ENCODE data around the gene CATSPER1. TPM values are rescaled to one million over a fixed set of nuclear protein-coding genes. Genes with fewer than 3 reads are reported as not detected.

CATSPER1 gene
- total and polyA plus RNA-seq, 2 of the 13 experiments (the other 11 are each of a cell fraction or from before 2014, with no cell fraction given) = 0.17 TPM; not detected in 1

DNA sequence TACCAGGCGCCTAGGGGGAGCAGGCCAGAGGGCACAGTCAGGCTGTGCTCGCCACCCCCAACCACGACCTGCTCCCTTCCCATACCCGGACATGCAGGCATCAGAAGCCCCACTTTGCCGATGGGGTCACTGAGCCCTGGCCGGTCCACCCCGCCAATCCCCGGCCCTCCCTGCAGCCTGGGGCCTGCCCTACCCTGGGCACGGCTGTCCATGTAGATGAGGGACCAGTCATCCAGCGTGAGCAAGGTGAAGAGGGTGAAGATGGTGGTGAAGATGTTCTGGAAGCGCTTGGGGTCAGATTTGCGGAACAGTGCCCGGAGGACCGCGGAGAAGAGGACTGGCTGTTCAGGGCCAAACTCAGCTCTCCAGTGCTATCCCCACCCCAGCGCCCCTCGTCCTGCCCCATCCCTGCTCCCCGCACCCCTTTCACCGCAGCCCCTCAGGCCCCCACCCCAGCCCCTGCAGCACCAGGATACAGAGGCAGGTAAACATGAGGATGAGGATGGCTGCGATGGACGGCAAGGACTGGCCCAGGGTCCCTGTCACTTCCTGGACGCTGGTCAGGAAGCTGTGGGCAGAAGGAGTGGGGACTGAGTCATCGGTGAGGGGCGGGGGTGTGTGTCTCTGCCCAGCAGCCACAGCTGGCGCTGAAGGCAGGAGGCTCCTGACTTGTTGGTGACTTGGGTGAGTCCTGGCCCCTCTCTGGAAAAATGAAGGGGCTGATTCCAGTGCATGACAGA lies 5.5 kb downstream of the CATSPER1 start (continued):
- TF ChIP-seq, protein P1, sequence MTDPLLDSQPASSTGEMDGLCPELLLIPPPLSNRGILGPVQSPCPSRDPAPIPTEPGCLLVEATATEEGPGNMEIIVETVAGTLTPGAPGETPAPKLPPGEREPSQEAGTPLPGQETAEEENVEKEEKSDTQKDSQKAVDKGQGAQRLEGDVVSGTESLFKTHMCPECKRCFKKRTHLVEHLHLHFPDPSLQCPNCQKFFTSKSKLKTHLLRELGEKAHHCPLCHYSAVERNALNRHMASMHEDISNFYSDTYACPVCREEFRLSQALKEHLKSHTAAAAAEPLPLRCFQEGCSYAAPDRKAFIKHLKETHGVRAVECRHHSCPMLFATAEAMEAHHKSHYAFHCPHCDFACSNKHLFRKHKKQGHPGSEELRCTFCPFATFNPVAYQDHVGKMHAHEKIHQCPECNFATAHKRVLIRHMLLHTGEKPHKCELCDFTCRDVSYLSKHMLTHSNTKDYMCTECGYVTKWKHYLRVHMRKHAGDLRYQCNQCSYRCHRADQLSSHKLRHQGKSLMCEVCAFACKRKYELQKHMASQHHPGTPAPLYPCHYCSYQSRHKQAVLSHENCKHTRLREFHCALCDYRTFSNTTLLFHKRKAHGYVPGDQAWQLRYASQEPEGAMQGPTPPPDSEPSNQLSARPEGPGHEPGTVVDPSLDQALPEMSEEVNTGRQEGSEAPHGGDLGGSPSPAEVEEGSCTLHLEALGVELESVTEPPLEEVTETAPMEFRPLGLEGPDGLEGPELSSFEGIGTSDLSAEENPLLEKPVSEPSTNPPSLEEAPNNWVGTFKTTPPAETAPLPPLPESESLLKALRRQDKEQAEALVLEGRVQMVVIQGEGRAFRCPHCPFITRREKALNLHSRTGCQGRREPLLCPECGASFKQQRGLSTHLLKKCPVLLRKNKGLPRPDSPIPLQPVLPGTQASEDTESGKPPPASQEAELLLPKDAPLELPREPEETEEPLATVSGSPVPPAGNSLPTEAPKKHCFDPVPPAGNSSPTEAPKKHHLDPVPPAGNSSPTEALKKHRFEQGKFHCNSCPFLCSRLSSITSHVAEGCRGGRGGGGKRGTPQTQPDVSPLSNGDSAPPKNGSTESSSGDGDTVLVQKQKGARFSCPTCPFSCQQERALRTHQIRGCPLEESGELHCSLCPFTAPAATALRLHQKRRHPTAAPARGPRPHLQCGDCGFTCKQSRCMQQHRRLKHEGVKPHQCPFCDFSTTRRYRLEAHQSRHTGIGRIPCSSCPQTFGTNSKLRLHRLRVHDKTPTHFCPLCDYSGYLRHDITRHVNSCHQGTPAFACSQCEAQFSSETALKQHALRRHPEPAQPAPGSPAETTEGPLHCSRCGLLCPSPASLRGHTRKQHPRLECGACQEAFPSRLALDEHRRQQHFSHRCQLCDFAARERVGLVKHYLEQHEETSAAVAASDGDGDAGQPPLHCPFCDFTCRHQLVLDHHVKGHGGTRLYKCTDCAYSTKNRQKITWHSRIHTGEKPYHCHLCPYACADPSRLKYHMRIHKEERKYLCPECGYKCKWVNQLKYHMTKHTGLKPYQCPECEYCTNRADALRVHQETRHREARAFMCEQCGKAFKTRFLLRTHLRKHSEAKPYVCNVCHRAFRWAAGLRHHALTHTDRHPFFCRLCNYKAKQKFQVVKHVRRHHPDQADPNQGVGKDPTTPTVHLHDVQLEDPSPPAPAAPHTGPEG (CRISPR knock-in tag; IDR thresholded peaks at IDR 0.05) = no peak
- TF ChIP-seq ZBTB7B (CRISPR knock-in tag; IDR thresholded peaks at IDR 0.05) (no peak), ELF3 (CRISPR knock-in tag; IDR thresholded peaks at IDR 0.05) (peak; percentile 63; the same call in 1 of the 2 replicates), TCF7L2 (IDR thresholded peaks at IDR 0.05; ENCODE audit: low read depth, low read length) (no peak), FOSL2 (CRISPR knock-in tag; IDR thresholded peaks at IDR 0.05) (peak; percentile 92), SETDB1 (CRISPR knock-in tag; IDR thresholded peaks at IDR 0.05; ENCODE audit: borderline replicate concordance) (no peak), ZNF296 (CRISPR knock-in tag; conservative IDR thresholded peaks at IDR 0.05) (no peak), SP5 (CRISPR knock-in tag; IDR thresholded peaks at IDR 0.05; ENCODE audit: borderline replicate concordance, low read depth) (no peak), ZMYM3 (CRISPR knock-in tag; IDR thresholded peaks at IDR 0.05) (no peak)
- TF ChIP-seq, protein P2, sequence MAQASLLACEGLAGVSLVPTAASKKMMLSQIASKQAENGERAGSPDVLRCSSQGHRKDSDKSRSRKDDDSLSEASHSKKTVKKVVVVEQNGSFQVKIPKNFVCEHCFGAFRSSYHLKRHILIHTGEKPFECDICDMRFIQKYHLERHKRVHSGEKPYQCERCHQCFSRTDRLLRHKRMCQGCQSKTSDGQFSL (CRISPR knock-in tag; IDR thresholded peaks at IDR 0.05) = no peak
- TF ChIP-seq, protein P3, sequence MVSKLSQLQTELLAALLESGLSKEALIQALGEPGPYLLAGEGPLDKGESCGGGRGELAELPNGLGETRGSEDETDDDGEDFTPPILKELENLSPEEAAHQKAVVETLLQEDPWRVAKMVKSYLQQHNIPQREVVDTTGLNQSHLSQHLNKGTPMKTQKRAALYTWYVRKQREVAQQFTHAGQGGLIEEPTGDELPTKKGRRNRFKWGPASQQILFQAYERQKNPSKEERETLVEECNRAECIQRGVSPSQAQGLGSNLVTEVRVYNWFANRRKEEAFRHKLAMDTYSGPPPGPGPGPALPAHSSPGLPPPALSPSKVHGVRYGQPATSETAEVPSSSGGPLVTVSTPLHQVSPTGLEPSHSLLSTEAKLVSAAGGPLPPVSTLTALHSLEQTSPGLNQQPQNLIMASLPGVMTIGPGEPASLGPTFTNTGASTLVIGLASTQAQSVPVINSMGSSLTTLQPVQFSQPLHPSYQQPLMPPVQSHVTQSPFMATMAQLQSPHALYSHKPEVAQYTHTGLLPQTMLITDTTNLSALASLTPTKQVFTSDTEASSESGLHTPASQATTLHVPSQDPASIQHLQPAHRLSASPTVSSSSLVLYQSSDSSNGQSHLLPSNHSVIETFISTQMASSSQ (IDR thresholded peaks at IDR 0.05; ENCODE audit: low read depth) = no peak
- TF ChIP-seq, protein P3 (CRISPR knock-in tag; IDR thresholded peaks at IDR 0.05; ENCODE audit: borderline replicate concordance) = no peak
- TF ChIP-seq, protein P4, sequence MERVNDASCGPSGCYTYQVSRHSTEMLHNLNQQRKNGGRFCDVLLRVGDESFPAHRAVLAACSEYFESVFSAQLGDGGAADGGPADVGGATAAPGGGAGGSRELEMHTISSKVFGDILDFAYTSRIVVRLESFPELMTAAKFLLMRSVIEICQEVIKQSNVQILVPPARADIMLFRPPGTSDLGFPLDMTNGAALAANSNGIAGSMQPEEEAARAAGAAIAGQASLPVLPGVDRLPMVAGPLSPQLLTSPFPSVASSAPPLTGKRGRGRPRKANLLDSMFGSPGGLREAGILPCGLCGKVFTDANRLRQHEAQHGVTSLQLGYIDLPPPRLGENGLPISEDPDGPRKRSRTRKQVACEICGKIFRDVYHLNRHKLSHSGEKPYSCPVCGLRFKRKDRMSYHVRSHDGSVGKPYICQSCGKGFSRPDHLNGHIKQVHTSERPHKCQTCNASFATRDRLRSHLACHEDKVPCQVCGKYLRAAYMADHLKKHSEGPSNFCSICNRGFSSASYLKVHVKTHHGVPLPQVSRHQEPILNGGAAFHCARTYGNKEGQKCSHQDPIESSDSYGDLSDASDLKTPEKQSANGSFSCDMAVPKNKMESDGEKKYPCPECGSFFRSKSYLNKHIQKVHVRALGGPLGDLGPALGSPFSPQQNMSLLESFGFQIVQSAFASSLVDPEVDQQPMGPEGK (CRISPR knock-in tag; IDR thresholded peaks at IDR 0.05) = no peak
- TF ChIP-seq, protein P5, sequence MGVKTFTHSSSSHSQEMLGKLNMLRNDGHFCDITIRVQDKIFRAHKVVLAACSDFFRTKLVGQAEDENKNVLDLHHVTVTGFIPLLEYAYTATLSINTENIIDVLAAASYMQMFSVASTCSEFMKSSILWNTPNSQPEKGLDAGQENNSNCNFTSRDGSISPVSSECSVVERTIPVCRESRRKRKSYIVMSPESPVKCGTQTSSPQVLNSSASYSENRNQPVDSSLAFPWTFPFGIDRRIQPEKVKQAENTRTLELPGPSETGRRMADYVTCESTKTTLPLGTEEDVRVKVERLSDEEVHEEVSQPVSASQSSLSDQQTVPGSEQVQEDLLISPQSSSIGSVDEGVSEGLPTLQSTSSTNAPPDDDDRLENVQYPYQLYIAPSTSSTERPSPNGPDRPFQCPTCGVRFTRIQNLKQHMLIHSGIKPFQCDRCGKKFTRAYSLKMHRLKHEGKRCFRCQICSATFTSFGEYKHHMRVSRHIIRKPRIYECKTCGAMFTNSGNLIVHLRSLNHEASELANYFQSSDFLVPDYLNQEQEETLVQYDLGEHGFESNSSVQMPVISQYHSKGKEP (CRISPR knock-in tag; IDR thresholded peaks at IDR 0.05) = no peak
